HT-29 (cell line): Measurements from ENCODE around the gene VWA3B. TPM values are rescaled to one million over a fixed set of nuclear protein-coding genes. Genes with fewer than 3 reads are reported as not detected.
"Not testable (repeated sequence)": the region's sequence is repeated elsewhere in the genome, so short reads cannot be mapped to it uniquely, and the experiment has no call there.

Experiments
- DNase-seq: peaks from one replicate; pipeline ENCODE4 v3.0.0-alpha.2; 2015; ENCODE audit warnings: low spot score
- total RNA-seq: library from RNA; depleted of rRNA; stranded (reverse); fragments of >200 nt; shearing (Covaris generic); gene quantifications from 2 replicates; pipeline ENCODE4 v1.2.3, GENCODE V29; 2014; rRNA removed

VWA3B gene, protein sequence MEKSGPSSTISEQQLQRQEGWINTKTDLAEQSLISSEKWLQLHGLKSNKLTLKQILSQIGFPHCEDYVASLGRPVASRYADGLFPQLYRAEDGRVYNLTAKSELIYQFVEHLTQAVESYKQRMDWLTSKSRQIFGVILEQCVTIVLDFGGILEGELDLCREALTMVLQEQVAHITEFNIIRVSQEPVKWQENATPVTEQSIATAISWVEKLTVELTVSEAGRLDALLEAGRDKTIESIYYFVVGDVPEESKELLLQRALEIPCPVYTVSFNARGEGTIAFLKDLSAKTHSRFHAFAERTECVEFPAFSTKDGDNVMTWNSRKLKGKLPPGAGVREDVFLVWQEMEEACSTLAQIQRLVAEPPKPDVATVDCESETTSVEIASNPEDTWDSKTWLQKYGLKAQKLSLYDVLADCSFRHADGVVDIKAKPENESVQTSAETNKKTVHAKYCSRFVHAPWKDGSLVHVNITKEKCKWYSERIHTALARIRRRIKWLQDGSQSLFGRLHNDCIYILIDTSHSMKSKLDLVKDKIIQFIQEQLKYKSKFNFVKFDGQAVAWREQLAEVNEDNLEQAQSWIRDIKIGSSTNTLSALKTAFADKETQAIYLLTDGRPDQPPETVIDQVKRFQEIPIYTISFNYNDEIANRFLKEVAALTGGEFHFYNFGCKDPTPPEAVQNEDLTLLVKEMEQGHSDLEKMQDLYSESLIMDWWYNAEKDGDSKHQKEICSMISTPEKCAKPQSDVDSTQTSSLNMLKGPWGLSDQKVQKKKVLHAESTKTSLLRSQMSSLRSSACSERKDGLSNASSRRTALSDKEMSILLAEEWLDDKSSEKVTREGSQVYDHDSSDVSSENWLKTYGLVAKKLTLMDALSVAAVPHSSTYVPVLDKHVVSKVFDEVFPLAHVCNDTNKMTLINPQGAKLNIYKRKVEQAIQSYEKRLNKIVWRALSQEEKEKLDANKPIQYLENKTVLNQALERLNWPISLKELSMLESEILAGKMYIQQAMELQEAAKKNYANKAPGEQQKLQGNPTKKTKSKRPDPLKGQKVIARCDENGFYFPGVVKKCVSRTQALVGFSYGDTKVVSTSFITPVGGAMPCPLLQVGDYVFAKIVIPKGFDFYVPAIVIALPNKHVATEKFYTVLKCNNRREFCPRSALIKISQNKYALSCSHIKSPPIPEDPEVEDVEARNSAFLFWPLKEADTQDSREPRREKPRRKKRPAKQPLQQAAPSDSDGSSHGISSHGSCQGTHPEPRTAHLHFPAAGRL (N-terminal part only)
- not detected in 2 replicates for total RNA-seq

DNA sequence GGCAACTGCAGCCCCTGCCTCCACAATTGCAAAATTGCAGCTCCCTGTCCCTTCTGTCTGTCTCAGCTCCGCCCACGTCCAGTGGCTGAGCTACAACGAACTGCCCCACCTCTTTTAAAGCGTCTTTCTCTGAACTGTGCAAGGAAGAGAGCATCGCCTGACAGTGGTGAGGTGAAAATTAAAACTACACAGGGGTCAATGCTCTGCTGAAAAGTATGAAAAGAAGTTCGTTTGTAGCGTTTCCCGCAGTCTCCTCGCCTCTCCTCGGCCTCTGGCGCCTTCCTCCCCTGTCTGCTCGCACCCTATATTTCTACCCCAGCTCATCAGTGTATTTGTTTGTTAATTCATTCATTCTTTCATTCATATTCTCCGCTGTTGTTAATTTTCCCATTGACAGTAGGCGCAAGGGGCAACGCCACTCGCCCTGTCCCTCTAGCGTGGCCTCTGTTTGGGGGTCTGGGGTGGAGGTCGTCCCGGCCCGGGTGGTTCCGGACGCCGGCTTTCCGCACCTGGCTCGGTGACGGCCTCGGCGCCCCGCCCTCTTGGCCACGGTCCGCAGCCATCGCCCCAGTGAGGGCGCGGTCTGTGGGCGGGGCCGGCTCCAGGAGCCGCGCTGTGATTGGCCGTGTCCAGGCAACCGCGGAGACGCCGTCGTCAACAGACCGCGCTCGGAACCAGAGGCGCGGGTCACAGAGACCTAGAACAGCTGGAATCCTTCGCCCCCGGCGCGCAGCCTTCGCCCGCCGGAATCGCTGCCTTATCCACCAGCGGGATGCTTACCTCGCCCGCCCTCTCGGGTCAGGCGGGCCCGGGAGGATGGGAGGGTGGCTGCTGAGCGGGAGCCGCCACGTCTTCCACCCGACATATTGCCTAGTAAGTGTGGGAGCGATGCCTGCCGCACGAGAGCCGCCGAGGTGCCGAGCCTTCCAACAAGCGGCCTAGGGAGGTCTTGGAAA is at the start of gene VWA3B:
VWA3B (plus strand) TSS at position 677 of the 956 bp plus-strand sequence. CDS start 5,926 bp downstream, outside the sequence.
- DNase-seq = peak; percentile 68

- no peak for DNase-seq
Measured at GRCh38 chr2:98037206-98037605, 49.8 kb upstream of the VWA3B start.

DNA sequence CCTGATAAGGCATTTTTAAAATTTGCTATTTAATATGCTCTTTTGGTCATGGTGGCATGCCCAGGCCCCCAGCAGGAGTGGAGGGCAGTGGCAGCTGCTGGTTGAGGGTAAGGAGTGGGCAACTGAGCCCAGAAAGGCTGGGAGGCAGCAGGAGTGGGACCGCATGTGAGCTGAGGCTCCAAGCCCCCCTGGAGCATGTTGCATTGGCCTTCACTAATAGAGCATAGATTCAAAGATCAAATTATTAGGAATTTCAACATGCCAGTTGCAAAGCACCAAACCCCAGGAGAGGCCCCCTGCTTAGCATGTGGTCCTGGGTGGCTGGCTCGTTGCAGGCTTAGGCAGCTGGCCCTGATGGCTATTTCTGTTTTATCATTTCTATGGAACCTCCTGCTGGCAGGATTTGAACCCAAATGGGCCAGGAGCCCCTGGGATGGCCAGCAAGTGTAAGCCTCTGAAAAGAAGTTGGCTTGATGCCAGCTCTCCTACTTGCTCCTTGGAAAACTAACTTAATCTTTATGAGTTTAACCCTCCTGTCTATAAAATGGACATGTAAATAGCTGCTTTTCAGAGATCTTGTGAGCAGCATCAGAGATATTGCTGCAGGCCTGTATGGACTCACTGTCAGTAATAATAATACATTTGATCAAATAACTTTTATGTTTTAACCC is 49.2 kb upstream of the VWA3B start:
- no peak for DNase-seq

DNA sequence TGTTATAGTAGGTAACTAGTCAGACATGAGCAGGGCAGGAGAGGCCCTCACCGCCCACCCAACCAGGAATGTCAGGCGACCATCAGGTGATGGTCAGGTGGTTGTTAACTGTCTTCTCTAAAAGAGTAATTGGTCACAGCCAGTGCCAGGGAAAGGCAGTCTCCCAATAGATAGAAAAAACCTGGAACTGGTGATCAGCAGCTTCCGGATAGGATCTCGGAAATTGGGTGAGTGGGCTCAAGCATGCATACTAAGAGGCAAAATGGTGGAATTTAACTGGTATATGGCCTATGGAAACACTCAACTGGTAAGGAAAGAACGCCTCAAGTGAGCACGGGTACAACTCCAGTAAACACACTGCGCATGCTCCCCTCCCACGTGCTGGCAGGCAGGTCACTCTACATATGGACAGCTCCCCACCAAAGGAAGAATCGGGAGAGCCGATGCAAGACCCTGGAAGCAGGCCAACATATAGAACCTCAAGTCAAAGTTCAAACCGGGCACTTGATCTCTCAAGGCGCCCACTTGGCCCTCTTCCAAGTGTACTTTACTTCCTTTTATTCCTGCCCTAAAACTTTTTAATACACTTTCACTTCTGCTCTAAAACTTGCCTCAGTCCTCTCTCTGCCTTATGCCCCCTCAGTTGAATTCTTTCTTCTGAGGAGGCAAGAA is 47.7 kb upstream of the VWA3B start:
- DNase-seq = peak; percentile 38

GRCh38 chr2:98040331-98040939 is 46.5 kb upstream of the VWA3B start:
- DNase-seq = no peak

GRCh38 chr2:98043101-98043500 is 43.9 kb upstream of the VWA3B start:
- no peak for DNase-seq

DNA sequence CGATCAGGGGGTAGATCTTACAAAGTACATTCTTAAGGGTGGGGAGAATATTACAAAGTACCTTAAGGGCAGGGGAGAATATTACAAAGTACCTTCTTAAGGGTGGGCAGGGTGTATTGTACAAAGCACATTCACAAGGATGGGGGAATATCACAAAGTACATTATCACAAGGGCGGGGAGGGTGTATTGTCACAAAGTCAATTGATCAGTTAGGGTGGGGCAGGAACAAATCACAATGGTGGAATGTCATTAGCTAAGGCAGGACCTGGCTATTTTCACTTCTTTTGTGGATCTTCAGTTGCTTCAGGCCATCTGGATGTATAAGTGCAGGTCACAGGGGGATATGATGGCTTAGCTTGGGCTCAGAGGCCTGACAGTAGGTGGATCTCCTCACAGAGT is 42.2 kb upstream of the VWA3B start:
- DNase-seq = not testable (repeated sequence)

- DNase-seq = no peak
Measured at GRCh38 chr2:98050070-98050469, 36.9 kb upstream of the VWA3B start.

GRCh38 chr2:98058191-98058975 is 28.6 kb upstream of the VWA3B start:
- no peak for DNase-seq

DNA sequence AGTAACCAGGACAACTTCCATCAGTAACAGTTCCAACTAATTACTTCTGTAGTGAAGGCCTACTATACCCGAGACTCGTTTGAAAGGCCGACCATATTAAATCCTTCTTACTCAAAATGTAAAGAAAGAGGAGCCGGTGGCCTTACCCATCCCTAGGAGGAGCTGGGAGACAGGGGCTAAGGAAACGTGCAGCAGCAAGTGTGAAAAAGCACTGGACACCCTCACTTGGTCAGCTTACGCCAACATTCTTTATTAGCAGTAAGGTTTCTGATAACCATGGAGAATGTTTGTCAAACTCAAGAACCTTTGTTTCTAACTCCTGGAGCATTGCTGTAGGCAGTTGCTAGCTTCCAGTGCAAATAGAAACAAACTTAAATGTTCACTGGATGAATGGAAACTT is 26.7 kb upstream of the VWA3B start:
- no peak for DNase-seq

- DNase-seq = no peak
Measured at GRCh38 chr2:98063291-98063854, 23.6 kb upstream of the VWA3B start.

GRCh38 chr2:98065808-98066207 is 21.2 kb upstream of the VWA3B start:
- no peak for DNase-seq

DNA sequence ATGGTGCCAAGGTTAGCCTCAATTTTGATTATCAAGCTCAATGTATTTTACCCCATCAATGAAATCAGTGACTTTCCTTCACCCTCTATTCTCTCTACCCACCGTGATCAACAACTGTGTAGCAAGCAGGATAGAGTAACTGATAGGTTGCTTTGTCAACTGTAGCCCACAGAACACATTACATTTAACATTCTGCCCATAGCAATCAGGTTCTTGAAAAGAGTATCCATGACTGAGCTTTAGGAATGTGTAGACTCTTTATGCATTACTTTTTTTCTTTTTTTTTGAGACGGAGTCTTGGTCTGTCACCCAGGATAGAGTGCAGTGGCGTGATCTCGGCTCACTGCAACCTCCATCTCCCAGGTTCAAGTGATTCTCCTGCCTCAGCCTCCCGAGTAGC is 19.8 kb upstream of the VWA3B start:
- no peak for DNase-seq

- DNase-seq = no peak
Measured at GRCh38 chr2:98070081-98070480, 16.9 kb upstream of the VWA3B start.

DNA sequence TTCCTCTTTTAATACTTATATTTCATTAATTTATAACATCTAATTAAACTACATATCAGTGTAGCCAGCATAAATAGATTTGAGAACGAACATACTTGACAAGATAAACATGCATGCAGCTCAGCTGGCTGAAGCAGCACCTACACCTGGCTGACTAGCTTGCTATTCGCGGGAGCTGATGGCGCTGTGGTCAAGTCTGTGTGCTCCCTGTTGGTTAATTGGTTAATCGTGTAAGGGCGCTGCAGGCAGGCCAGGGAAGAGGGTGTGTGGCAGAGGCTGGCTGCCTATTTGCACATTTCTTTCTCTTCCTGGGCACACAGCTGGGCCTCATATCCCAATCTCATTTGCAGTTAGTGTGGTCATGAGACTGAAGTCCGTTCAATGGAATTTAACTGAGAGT is 14.5 kb upstream of the VWA3B start:
- no peak for DNase-seq

DNA sequence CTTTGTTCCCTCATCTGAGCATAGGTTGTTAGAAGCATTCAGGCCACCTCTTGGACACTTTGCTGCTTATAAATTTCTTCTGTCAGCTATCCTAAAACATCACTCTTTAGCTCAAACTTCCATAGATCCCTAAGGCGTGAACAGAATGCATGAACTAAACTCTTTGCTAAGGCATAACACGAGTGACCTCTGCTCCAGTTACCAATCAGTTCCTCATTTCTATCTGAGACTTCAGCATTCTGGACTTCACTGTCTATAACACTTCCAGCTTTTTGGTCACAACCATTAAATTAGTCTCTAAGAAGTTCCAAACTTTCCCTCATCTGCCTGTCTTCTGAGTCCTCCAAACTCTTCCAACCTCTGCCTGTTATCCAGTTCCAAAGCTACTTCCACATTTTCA is 8.3 kb upstream of the VWA3B start:
- DNase-seq = no peak

DNA sequence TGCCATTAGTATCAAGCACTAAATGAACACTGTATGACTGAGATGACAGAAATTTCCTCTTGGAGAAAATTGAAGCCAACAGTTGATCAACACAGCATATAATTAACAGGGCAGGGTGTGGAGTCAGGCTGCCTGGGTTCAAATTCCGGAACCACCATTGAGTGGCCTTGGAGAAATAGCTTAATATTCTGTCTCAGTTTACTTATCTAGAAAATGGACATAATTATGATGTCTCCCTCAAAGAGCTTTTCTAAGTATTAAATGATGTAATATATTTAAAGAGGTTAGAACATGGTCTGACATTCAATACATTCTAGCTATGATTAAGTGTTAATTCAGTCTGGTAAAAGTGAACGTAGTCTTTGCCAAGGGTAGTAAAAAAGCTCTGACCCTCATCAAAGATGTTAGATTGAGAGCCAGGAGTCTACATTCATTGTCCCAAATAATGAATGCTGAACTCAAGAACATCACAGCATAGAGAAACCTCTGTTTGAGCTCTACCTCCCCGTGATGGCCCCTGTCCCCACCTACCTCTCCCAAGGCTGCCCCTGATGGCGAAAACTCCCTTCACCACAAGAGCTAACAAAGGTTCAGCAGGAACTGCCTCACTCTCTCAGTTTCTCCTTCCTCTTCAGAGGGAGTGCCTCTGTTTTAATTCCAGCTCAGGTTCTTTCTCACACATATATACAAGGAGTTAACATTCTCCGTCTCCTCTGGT is 2.7 kb upstream of the VWA3B start:
- DNase-seq = no peak
